ENCODE measurements around the gene RAB11FIP5.
"Not testable (repeated sequence)": the region's sequence is repeated elsewhere in the genome, so short reads cannot be mapped to it uniquely, and the experiment has no call there.

The RAB11FIP5 gene

DNA sequence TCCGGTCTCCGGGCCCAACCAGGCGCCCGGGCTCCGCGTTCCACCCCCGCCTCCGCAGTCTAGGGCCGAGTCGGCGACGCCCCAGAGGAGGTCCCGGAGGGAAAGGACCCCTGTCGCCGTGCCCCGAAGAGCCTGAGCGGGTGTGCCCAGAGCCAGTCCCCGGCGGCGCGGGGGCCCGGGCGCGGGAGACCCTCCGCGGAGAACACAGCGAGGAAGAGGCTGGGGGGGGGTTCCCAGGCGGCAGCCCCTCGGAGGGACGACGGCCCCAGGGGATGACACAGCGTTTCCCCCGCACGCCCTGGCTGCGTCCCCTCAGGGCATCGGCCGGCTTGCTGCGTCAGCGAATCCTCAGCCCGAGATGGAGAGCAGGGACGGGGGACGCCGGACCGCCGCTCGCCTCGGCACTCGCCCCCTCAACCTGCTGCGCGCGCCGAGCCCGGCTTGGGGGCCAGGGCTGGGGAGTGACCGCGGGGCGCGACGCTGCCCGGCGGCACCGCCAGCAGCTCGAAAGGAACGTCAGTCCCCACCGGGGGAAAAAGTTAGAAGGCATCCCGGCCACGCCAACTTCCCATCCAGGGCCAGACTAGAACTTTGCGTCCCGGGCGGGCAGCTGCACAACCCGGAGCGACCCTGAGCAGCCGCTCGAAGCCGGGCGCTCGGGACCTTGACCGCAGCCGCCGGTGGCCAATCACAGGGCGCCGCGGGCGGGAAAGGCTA is 41.9 kb downstream of the RAB11FIP5 start:
- H3K4me3 ChIP-seq: peak overlapping the region; percentile 75 to 92 (median 81)
- H3K4me1 ChIP-seq: peaks cover 15 to 30% (median 25%) of the 10 kb centered on the region in 10 experiments
- peak overlapping the region; percentile 79 to 97 (median 93) for H3K4me2 ChIP-seq
- peaks cover 0 to 21% (median 11%) of the 10 kb centered on the region in 11 experiments; a peak in 11 of 22 replicates for H3K36me3 ChIP-seq
- H3K27me3 ChIP-seq: no peaks in the 10 kb centered on the region
- TF ChIP-seq Cebpa-rat (IDR thresholded peaks at IDR 0.05): no peak
- peak overlapping the region; percentile 70 to 93 (median 90) for H3K27ac ChIP-seq
- peak overlapping the region; percentile 79 to 92 (median 89) for H3K9ac ChIP-seq
- no peaks in the 10 kb centered on the region for H3K9me3 ChIP-seq (replicated peaks in 1 of 11)
- peaks cover 0 to 31% (median 5%) of the 10 kb centered on the region in 11 experiments; a peak in 10 of 22 replicates for H4K20me1 ChIP-seq

DNA sequence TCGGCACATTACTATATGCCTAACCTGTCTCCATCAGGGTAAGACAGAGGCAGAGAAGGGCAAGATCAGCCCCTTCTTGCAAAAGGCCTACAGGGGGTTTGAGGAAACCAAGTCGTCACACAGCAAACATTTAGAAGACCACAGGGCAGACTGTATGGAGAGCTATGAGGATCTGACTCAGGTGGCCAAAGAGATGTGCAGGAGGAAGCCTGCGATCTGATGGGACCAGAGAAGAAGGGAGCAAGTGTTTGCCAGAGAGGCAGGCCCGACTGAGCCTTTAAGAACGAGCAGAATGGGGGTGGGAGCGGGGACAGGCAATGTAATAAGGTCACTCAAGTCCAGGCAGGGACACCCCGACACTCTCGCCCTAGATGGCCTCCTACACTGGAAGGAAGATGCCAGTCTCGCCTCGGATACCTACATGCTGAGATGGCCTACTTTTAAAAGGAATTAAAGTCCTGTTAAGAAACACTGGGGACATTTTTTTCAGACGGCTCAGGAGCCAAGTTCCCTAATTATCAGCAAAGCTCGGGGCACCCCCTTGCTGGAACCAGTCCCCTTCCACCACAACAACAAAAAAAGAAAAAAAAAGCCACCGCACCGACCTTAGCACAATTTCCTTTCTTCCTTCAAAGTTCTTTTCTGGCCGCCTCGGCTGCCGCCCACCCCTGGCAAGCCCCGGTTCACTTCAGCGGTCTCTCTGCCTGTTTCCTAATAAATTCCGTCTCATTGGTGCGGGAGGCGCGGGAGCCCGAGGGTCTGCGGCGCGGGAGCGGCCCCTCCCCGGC is 42.7 kb downstream of the RAB11FIP5 start:
- Histone ChIP-seq H3K36me3 (peaks cover 0 to 13% (median 3%) of the 10 kb centered on the region in 11 experiments; a peak in 11 of 22 replicates), H3K27ac (peak overlapping the region; percentile 70 to 93 (median 90))

GRCh38 chr2:73069041-73069854 is 43.5 kb downstream of the RAB11FIP5 start:
- H3K27me3 ChIP-seq: no peaks in the 10 kb centered on the region
- H3K4me1 ChIP-seq: peaks cover 21 to 42% (median 36%) of the 10 kb centered on the region in 10 experiments
- peak overlapping the region in 2 of 11 experiments; percentile 90 to 93; a peak in 3 of 22 replicates for H3K27ac ChIP-seq
- TF ChIP-seq Cebpa-rat (IDR thresholded peaks at IDR 0.05): no peak
- peak overlapping the region; percentile 79 to 97 (median 93) for H3K4me2 ChIP-seq
- peak overlapping the region; percentile 79 to 92 (median 89); a peak in 13 of 22 replicates for H3K9ac ChIP-seq
- peak overlapping the region; percentile 75 to 92 (median 81); a peak in 18 of 20 replicates for H3K4me3 ChIP-seq
- H3K9me3 ChIP-seq (replicated peaks in 1 of 11): no peaks in the 10 kb centered on the region
- H4K20me1 ChIP-seq: peaks cover 0 to 27% (median 5%) of the 10 kb centered on the region in 11 experiments; a peak in 10 of 22 replicates
- peaks cover 0 to 5% (median 0%) of the 10 kb centered on the region in 11 experiments; a peak in 4 of 22 replicates for H3K36me3 ChIP-seq

More for the DNA sequence above, 42.7 kb downstream of the RAB11FIP5 start:
- Histone ChIP-seq H3K9ac (peak overlapping the region; percentile 79 to 92 (median 89)), H3K9me3 (replicated peaks in 1 of 11) (no peaks in the 10 kb centered on the region), H3K4me3 (peak overlapping the region; percentile 75 to 92 (median 81)), H3K27me3 (no peaks in the 10 kb centered on the region), H3K4me1 (peaks cover 15 to 34% (median 30%) of the 10 kb centered on the region in 10 experiments), H3K4me2 (peak overlapping the region; percentile 79 to 97 (median 93)), H4K20me1 (peaks cover 0 to 23% (median 5%) of the 10 kb centered on the region in 11 experiments; a peak in 9 of 22 replicates)
- TF ChIP-seq Cebpa-rat (IDR thresholded peaks at IDR 0.05): no peak

DNA sequence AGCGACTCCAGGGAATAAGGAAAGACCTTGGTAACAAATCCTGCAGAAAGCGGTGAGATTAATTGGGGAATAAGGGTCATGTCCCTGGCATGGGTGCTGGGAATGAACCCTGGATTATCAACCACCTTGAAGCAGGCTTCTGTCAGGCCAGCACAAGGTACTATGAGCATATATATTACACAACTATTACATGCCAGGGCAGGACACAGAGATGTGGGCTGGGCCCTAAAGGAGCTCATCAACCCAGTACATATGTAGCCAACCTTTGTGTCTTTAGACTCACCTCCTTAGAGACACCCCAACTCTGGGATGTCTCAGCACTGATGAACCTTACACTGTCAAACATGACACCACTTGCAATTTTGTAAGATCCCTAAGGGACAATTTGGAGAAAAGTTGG is 44.6 kb downstream of the RAB11FIP5 start:
- peak overlapping the region in 2 of 11 experiments; percentile 79 to 93; a peak in 2 of 22 replicates for H3K4me2 ChIP-seq
- no peak overlapping the region for H3K27ac ChIP-seq
- H3K4me3 ChIP-seq: no peak overlapping the region

DNA sequence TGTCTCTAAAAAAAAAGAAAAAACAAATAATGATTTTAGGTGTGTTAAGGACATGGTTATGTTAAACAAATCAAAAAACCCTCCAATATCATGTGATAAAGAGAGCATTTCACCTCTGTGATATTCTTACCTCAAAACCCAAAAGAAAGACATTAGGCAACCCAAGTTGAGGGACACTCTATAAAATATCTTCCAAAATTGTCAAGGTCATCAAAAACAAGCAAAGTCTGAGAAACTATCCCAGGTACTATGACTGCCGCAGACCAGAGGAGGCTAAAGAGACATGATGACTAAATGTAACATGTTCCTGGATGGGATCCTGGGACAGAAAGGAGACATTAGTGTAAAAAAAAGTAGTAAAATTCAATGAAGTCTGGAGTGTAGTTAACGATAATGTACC is 45.7 kb downstream of the RAB11FIP5 start:
- Histone ChIP-seq H3K27me3 (no peaks in the 10 kb centered on the region), H4K20me1 (peaks cover 0 to 41% (median 6%) of the 10 kb centered on the region in 11 experiments; a peak in 10 of 22 replicates), H3K4me3 (no peak overlapping the region), H3K36me3 (no peaks in the 10 kb centered on the region), H3K4me1 (peaks cover 27 to 48% (median 42%) of the 10 kb centered on the region in 10 experiments), H3K9me3 (replicated peaks in 1 of 11) (no peaks in the 10 kb centered on the region), H3K4me2 (no peak overlapping the region), H3K27ac (no peak overlapping the region), H3K9ac (no peak overlapping the region)
- no peak for TF ChIP-seq Cebpa-rat (IDR thresholded peaks at IDR 0.05)

More for the DNA sequence above, 44.6 kb downstream of the RAB11FIP5 start:
- TF ChIP-seq Cebpa-rat (IDR thresholded peaks at IDR 0.05): 0 out of 22 replicates have a peak, but pooled peaks of 1 of the 11 experiments have one; percentile 24
- Histone ChIP-seq H3K9me3 (replicated peaks in 1 of 11) (no peaks in the 10 kb centered on the region), H3K4me1 (peaks cover 27 to 51% (median 43%) of the 10 kb centered on the region in 10 experiments), H3K9ac (no peak overlapping the region), H3K27me3 (no peaks in the 10 kb centered on the region), H3K36me3 (no peaks in the 10 kb centered on the region), H4K20me1 (peaks cover 0 to 32% (median 6%) of the 10 kb centered on the region in 11 experiments; a peak in 10 of 22 replicates)

DNA sequence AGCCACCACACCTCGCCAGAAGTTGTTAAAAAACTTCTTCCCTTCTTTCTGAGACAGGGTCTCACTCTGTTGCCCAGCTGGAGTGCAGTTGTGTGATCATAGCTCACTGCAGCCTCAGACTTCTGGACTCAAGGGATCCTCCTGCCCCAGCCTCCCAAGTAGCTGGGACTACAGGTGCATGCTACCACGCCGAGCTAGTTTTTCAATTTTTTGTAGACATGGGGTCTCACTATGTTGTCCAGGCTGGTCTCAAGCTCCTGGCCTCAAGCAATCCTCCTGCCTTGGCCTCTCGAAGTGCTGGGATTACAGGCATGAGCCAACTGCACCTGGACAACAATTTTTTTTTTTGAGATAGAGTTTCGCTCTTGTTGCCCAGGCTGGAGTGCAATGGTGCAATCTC is 47.7 kb downstream of the RAB11FIP5 start:
- Histone ChIP-seq H3K4me1 (peaks cover 23 to 43% (median 35%) of the 10 kb centered on the region in 10 experiments), H4K20me1 (peaks cover 0 to 44% (median 6%) of the 10 kb centered on the region in 11 experiments; a peak in 10 of 22 replicates), H3K4me2 (peak overlapping the region in 6 of 11 experiments; percentile 18 to 39 (median 29); a peak in 6 of 22 replicates)
- H3K36me3 ChIP-seq; H3K9ac ChIP-seq; H3K9me3 ChIP-seq (replicated peaks in 1 of 11); H3K4me3 ChIP-seq; H3K27ac ChIP-seq; H3K27me3 ChIP-seq: not testable (repeated sequence)

GRCh38 chr2:73063909-73064875 is 48.6 kb downstream of the RAB11FIP5 start:
- Histone ChIP-seq H3K4me1 (peaks cover 21 to 40% (median 32%) of the 10 kb centered on the region in 10 experiments), H3K27me3 (no peaks in the 10 kb centered on the region), H3K36me3 (no peaks in the 10 kb centered on the region), H4K20me1 (peaks cover 0 to 44% (median 10%) of the 10 kb centered on the region in 11 experiments; a peak in 12 of 22 replicates), H3K4me2 (peak overlapping the region in 9 of 11 experiments; percentile 26 to 57 (median 37); a peak in 12 of 22 replicates), H3K9me3 (replicated peaks in 1 of 11) (no peaks in the 10 kb centered on the region), H3K9ac (peak overlapping the region in 1 of 11 experiments; percentile 13; a peak in 2 of 22 replicates), H3K27ac (0 out of 22 replicates have a peak overlapping the region, but pooled peaks of 1 of the 11 experiments have one; percentile 10), H3K4me3 (no peak overlapping the region)
- no peak for TF ChIP-seq Cebpa-rat (IDR thresholded peaks at IDR 0.05)
